IMR-90 (cell line): ENCODE data around the gene NCAM1. TPM values are rescaled to one million over a fixed set of nuclear protein-coding genes. Genes with fewer than 3 reads are reported as not detected.

Experiments used
- ATAC-seq: fragments of 200-7000 bp; cut with Tn5 transposase; 2 replicates; pipeline ENCODE4 v1.9.1; 2020; ENCODE audit warnings: low read depth, mild to moderate bottlenecking, moderate library complexity
- BruUV-seq: library from RNA; stranded (reverse); fragments of 400-500 nt; replicated peaks from 2 replicates; lab custom pipeline; 2021; lab: Mats Ljungman, UMichigan
- CTCF ChIA-PET: fragments of 300-600 bp; formaldehyde crosslinking; extraction: SDS; loops from one replicate; lab custom pipeline; 2021; ENCODE audit warnings: antibody characterized with exemption; lab: Yijun Ruan, JAX
- POLR2A ChIA-PET: fragments of 300-600 bp; sonication (Branson Sonifier 250); formaldehyde crosslinking; loops from one replicate; lab custom pipeline; 2022; ENCODE audit warnings: antibody characterized with exemption; ENCODE audit not compliant: unreplicated experiment; lab: Charles Lee
- DNase-seq: peaks from one replicate; pipeline ENCODE4 v3.0.0; 2013
- H2AFZ ChIP-seq: replicated peaks from 2 replicates; pipeline ENCODE3; 2013; ENCODE audit warnings: low read length, mild to moderate bottlenecking; ENCODE audit not compliant: poor library complexity
- H2AK5ac ChIP-seq: 2 replicates; pipeline ENCODE4 v1.6.1; 2013; ENCODE audit warnings: low read depth, low read length, inconsistent platforms
- H2AK9ac ChIP-seq: replicated peaks from 2 replicates; pipeline ENCODE3; 2013; ENCODE audit warnings: mild to moderate bottlenecking, low read depth, low read length, moderate library complexity; ENCODE audit not compliant: poor library complexity
- H2BK120ac ChIP-seq: 2 replicates; pipeline ENCODE4 v1.6.1; 2013; ENCODE audit warnings: low read depth, low read length, inconsistent platforms
- H2BK15ac ChIP-seq: 3 replicates; pipeline ENCODE4 v1.6.1; 2013; ENCODE audit warnings: low read depth, low read length, inconsistent platforms
- H2BK20ac ChIP-seq: 2 replicates; pipeline ENCODE4 v1.6.1; 2013; ENCODE audit warnings: low read depth, mild to moderate bottlenecking, inconsistent platforms, low read length, moderate library complexity
- H2BK5ac ChIP-seq: 2 replicates; pipeline ENCODE4 v1.6.1; 2013; ENCODE audit warnings: mild to moderate bottlenecking, low read depth, low read length, inconsistent platforms; ENCODE audit not compliant: poor library complexity, severe bottlenecking
- H3K14ac ChIP-seq: replicated peaks from 2 replicates; pipeline ENCODE4 v1.6.1; 2013; ENCODE audit warnings: low read depth, low read length, inconsistent platforms
- H3K18ac ChIP-seq: 2 replicates; pipeline ENCODE4 v1.6.1; 2013; ENCODE audit warnings: low read depth, low read length, control low read depth
- H3K23ac ChIP-seq: 2 replicates; pipeline ENCODE4 v1.6.1; 2013; ENCODE audit warnings: low read depth, low read length, inconsistent platforms
- H3K27ac ChIP-seq: 2 replicates; pipeline ENCODE4 v1.5.1; 2013; ENCODE audit warnings: mild to moderate bottlenecking, control low read depth, low read length; ENCODE audit not compliant: insufficient read depth
- H3K27me3 ChIP-seq: 2 replicates; pipeline ENCODE4 v1.6.1; 2013; ENCODE audit warnings: low read length; ENCODE audit not compliant: control insufficient read depth, insufficient read depth
- H3K36me3 ChIP-seq: 2 replicates; pipeline ENCODE4 v1.6.1; 2013; ENCODE audit warnings: low read length, mixed read lengths; ENCODE audit not compliant: control insufficient read depth, insufficient read depth
- H3K4ac ChIP-seq: 2 replicates; pipeline ENCODE4 v1.6.1; 2013; ENCODE audit warnings: low read depth, low read length, inconsistent platforms
- H3K4me1 ChIP-seq: 2 replicates; pipeline ENCODE4 v1.6.1; 2013; ENCODE audit warnings: low read length, mixed read lengths; ENCODE audit not compliant: control insufficient read depth, insufficient read depth
- H3K4me2 ChIP-seq: 2 replicates; pipeline ENCODE4 v1.6.1; 2013; ENCODE audit warnings: low read depth, mild to moderate bottlenecking, control low read depth, low read length, moderate library complexity
- H3K4me3 ChIP-seq: 2 replicates; pipeline ENCODE4 v1.5.1; 2013; ENCODE audit warnings: low read depth, mild to moderate bottlenecking, control low read depth, low read length, moderate library complexity; ENCODE audit not compliant: insufficient read depth
- H3K56ac ChIP-seq: 2 replicates; pipeline ENCODE4 v1.6.1; 2013; ENCODE audit warnings: low read length, inconsistent platforms; ENCODE audit not compliant: insufficient read depth; ENCODE audit errors: extremely low read depth
- H3K79me1 ChIP-seq, 2 experiments: 2 replicates each; pipeline ENCODE4 v1.6.1; 2013; ENCODE audit warnings: low read length in 2 of 2, inconsistent platforms in 1 of 2, low read depth in 1 of 2
- H3K9ac ChIP-seq: 2 replicates; pipeline ENCODE4 v1.6.1; 2013; ENCODE audit warnings: low read depth, low read length, control low read depth
- H3K9me1 ChIP-seq: 2 replicates; pipeline ENCODE4 v1.6.1; 2013; ENCODE audit warnings: low read length, inconsistent platforms; ENCODE audit not compliant: insufficient read depth
- H3K9me3 ChIP-seq: 2 replicates; pipeline ENCODE4 v1.6.1; 2013; ENCODE audit warnings: low read length; ENCODE audit not compliant: control insufficient read depth, insufficient read depth
- H4K20me1 ChIP-seq: 2 replicates; pipeline ENCODE4 v1.6.1; 2013; ENCODE audit warnings: low read length, inconsistent platforms; ENCODE audit not compliant: insufficient read depth
- H4K5ac ChIP-seq: 2 replicates; pipeline ENCODE4 v1.6.1; 2013; ENCODE audit warnings: mild to moderate bottlenecking, low read depth, low read length, control low read depth
- H4K8ac ChIP-seq, 2 experiments: 2 replicates each; pipeline ENCODE4 v1.6.1; 2013; ENCODE audit warnings: low read depth in 2 of 2, low read length in 2 of 2, control low read depth in 1 of 2, inconsistent platforms in 1 of 2
- H4K91ac ChIP-seq: 2 replicates; pipeline ENCODE4 v1.6.1; 2013; ENCODE audit warnings: low read depth, low read length, inconsistent platforms; ENCODE audit not compliant: insufficient read depth
- CEBPB ChIP-seq: IDR thresholded peaks from 2 replicates; pipeline ENCODE4 v1.6.1; 2012; ENCODE audit warnings: low read depth, low read length, improper control_type of control experiment
- CTCF ChIP-seq: conservative IDR thresholded peaks from 2 replicates; pipeline ENCODE4 v1.5.1; 2012; ENCODE audit warnings: mild to moderate bottlenecking, low read depth, low read length, improper control_type of control experiment
- FOS ChIP-seq: fragments of 150-350 bp; IDR thresholded peaks from 2 replicates; pipeline ENCODE4 v1.6.1; 2016; ENCODE audit warnings: low read depth, low read length
- MAZ ChIP-seq: IDR thresholded peaks from 2 replicates; pipeline ENCODE4 v1.6.1; 2012; ENCODE audit warnings: low read depth, mild to moderate bottlenecking, low read length, improper control_type of control experiment, moderate library complexity, borderline replicate concordance
- POLR2A ChIP-seq: IDR thresholded peaks from 2 replicates; pipeline ENCODE4 v1.6.1; 2012; ENCODE audit warnings: mild to moderate bottlenecking, low read depth, low read length
- RAD21 ChIP-seq: IDR thresholded peaks from 2 replicates; pipeline ENCODE4 v1.6.1; 2012; ENCODE audit warnings: low read length, improper control_type of control experiment
- RCOR1 ChIP-seq: IDR thresholded peaks from 2 replicates; pipeline ENCODE4 v1.6.1; 2012; ENCODE audit warnings: mild to moderate bottlenecking, low read length, improper control_type of control experiment; ENCODE audit not compliant: insufficient replicate concordance
- WGBS, 2 experiments: methylation state at CpG; one replicate each; pipeline versions ENCODE4 v1.1.5 to v1.1.7; 2013; ENCODE audit warnings: missing lambda C conversion rate in 2 of 2; ENCODE audit not compliant: insufficient read length in 1 of 2; ENCODE audit errors: extremely low coverage in 2 of 2; 5-methylcytosine and 5-hydroxymethylcytosine counted together
- dilution Hi-C: fragments of 300-500 bp; cut with HindIII; formaldehyde crosslinking; loops from one replicate; pipeline ENCODE4 v1.14.3; 2018; ENCODE audit warnings: low sequenced_read_pairs; ENCODE audit not compliant: unreplicated experiment
- in situ Hi-C: fragments of 300-500 bp; cut with MboI; formaldehyde crosslinking; loops from 3 replicates; pipeline ENCODE4 v1.14.3; 2019; ENCODE audit warnings: low sequenced_read_pairs, inconsistent platforms, mixed read lengths
- intact Hi-C: fragments of 100-400 bp; cut with micrococcal nuclease; formaldehyde crosslinking; loops from 2 replicates; pipeline ENCODE4 v1.10.0; 2022
- polyA plus RNA-seq, 3 experiments: library from polyadenylated mRNA; depleted of rRNA; stranded (reverse); fragments of >200 nt; gene quantifications; 2 replicates each; pipeline ENCODE4 v1.2.3, GENCODE V29; 2012; ENCODE audit warnings: low replicate concordance in 1 of 3
- total RNA-seq: library from RNA; depleted of rRNA; stranded (reverse); fragments of >200 nt; gene quantifications from 2 replicates; pipeline ENCODE4 v1.2.3, GENCODE V29; 2012

NCAM1 gene
- total and polyA plus RNA-seq, 2 of the 4 experiments (the other 2 are of a cell fraction), result 0.09 to 0.18 TPM

GRCh38 chr11:113096648-113097047 lies 135.4 kb downstream of the NCAM1 start:
- no peak overlapping the region for H3K4ac ChIP-seq
- DNase-seq (no peak), ATAC-seq (no peak)
- no peak overlapping the region for H3K14ac ChIP-seq
- no peak overlapping the region for H2BK120ac ChIP-seq
- H2AFZ ChIP-seq, result no peak overlapping the region
- intact Hi-C loops (no loop called here), dilution Hi-C loops (no loop called here), in situ Hi-C loops (no loop called here)
- H3K27ac ChIP-seq, result no peak overlapping the region
- no peaks in the 10 kb centered on the region for H4K20me1 ChIP-seq
- no peak overlapping the region for H2BK5ac ChIP-seq
- no peak overlapping the region for H3K56ac ChIP-seq
- WGBS, 2 experiments, result 45% methylated on average over 1 of the region's 1 CpG; no CpG with 5 or more reads in 1 of the 2 experiments
- H2AK9ac ChIP-seq, result no peak overlapping the region
- H4K8ac ChIP-seq, result no peak overlapping the region
- no peaks in the 10 kb centered on the region for H3K4me1 ChIP-seq
- H4K91ac ChIP-seq, result no peak overlapping the region
- H3K9me3 ChIP-seq, result no peaks in the 10 kb centered on the region
- no peaks in the 10 kb centered on the region for H3K79me1 ChIP-seq
- no TSS peak for BruUV-seq
- H3K4me3 ChIP-seq, result no peak overlapping the region
- H2BK15ac ChIP-seq, result no peak overlapping the region
- H3K4me2 ChIP-seq, result no peak overlapping the region
- H3K27me3 ChIP-seq, result no peaks in the 10 kb centered on the region
- H3K23ac ChIP-seq, result no peak overlapping the region
- no peak overlapping the region for H2AK5ac ChIP-seq
- no peak overlapping the region for H4K5ac ChIP-seq
- H3K36me3 ChIP-seq, result no peaks in the 10 kb centered on the region
- TF ChIP-seq RAD21 (no peak), CTCF (no peak), FOS (no peak), MAZ (no peak), POLR2A (no peak), RCOR1 (no peak), CEBPB (no peak)
- no peaks in the 10 kb centered on the region for H3K9me1 ChIP-seq
- H2BK20ac ChIP-seq, result no peak overlapping the region
- ChIA-PET CTCF (no interaction called here), POLR2A (no interaction called here)
- no peak overlapping the region for H3K18ac ChIP-seq
- no peak overlapping the region for H3K9ac ChIP-seq
